HG03354 (cell line): ENCODE results near the gene OR4D6.
A peak's percentile ranks its signal among the peaks of the same experiment; 100 is the strongest.
"Not testable (repeated sequence)": the region's sequence is repeated elsewhere in the genome, so short reads cannot be mapped to it uniquely, and the experiment has no call there.

ENCODE experiments used
- ATAC-seq: cut with Tn5 transposase; IDR thresholded peaks from one replicate; pipeline ENCODE4 v1.9.1; 2021; ENCODE audit warnings: mild to moderate bottlenecking; ENCODE audit not compliant: unreplicated experiment, poor library complexity, severe bottlenecking

Gene OR4D6

GRCh38 chr11:59456661-59457060 is at the start of gene OR4D6:
TSS of gene OR4D6 (plus strand) at chr11:59456961. CDS start at chr11:59456961, 0 bp downstream.
- ATAC-seq, result no peak

- no peak for ATAC-seq
These were observed 43.1 kb upstream of the OR4D6 start for GRCh38 chr11:59413646-59414045.

GRCh38 chr11:59415111-59415510 is 41.6 kb upstream of the OR4D6 start:
- no peak for ATAC-seq

GRCh38 chr11:59416613-59417012 is 40.1 kb upstream of the OR4D6 start:
- no peak for ATAC-seq

- ATAC-seq, result no peak
These were observed 39.7 kb upstream of the OR4D6 start for GRCh38 chr11:59417023-59417422.

- ATAC-seq, result no peak
These were observed 38.6 kb upstream of the OR4D6 start for GRCh38 chr11:59418156-59418555.

- no peak for ATAC-seq
These were observed 32.9 kb upstream of the OR4D6 start for GRCh38 chr11:59423835-59424234.

- no peak for ATAC-seq
These were observed 31.6 kb upstream of the OR4D6 start for GRCh38 chr11:59425131-59425530.

GRCh38 chr11:59426361-59427067 is 30.2 kb upstream of the OR4D6 start, which contains the start of gene OR5A2:
TSS of gene OR5A2 (minus strand) at chr11:59426413. CDS start at chr11:59422953, 3,460 bp downstream.
- ATAC-seq, result no peak

GRCh38 chr11:59427068-59427382 is 29.7 kb upstream of the OR4D6 start:
- ATAC-seq, result no peak

- ATAC-seq, result peak; percentile 90
These were observed 26.7 kb upstream of the OR4D6 start for GRCh38 chr11:59429924-59430516.

- no peak for ATAC-seq
These were observed 20.6 kb upstream of the OR4D6 start, which contains the start of gene OR5A1 for GRCh38 chr11:59436169-59436568. TSS of gene OR5A1 (plus strand) at chr11:59436469. CDS start at chr11:59443169, 6,700 bp downstream.

GRCh38 chr11:59437770-59438169 is 19.0 kb upstream of the OR4D6 start:
- ATAC-seq, result no peak

GRCh38 chr11:59445624-59446023 is 11.1 kb upstream of the OR4D6 start:
- ATAC-seq, result not testable (repeated sequence)

GRCh38 chr11:59448484-59448883 is 8.3 kb upstream of the OR4D6 start:
- no peak for ATAC-seq

GRCh38 chr11:59459916-59460315 is 3.2 kb downstream of the OR4D6 start:
- no peak for ATAC-seq

GRCh38 chr11:59463190-59463641 is 6.5 kb downstream of the OR4D6 start:
- ATAC-seq, result no peak

- ATAC-seq, result no peak
These were observed 16.3 kb downstream of the OR4D6 start, which contains the start of gene OR4D10 for GRCh38 chr11:59473015-59473414. TSS of gene OR4D10 (plus strand) at chr11:59473315. CDS start at chr11:59477430, 4,115 bp downstream.

GRCh38 chr11:59475176-59475575 is 18.4 kb downstream of the OR4D6 start:
- no peak for ATAC-seq

- ATAC-seq, result no peak
These were observed 23.1 kb downstream of the OR4D6 start for GRCh38 chr11:59479906-59480305.

- ATAC-seq, result no peak
These were observed 23.6 kb downstream of the OR4D6 start for GRCh38 chr11:59480359-59480758.
